Loucy (cell line): ENCODE measurements around the gene CLCC1.

Experiments used
- H2AFZ ChIP-seq: fragments of 200-600 bp; sonication (generic); 2 replicates; pipeline ENCODE4 v1.6.0; 2016; ENCODE audit warnings: antibody characterized with exemption, mild to moderate bottlenecking, low read length, moderate library complexity
- H3F3A ChIP-seq: fragments of 200-600 bp; 2 replicates; pipeline ENCODE4 v1.6.0; 2016; ENCODE audit warnings: antibody characterized with exemption, low read depth, mild to moderate bottlenecking
- H3K27me3 ChIP-seq: fragments of 200-600 bp; sonication (generic); 2 replicates; pipeline ENCODE4 v1.6.1; 2014; ENCODE audit warnings: low read length, mild to moderate bottlenecking; ENCODE audit not compliant: insufficient read depth, poor library complexity, severe bottlenecking
- H3K36me3 ChIP-seq: fragments of 200-600 bp; sonication (generic); 2 replicates; pipeline ENCODE4 v1.6.1; 2016; ENCODE audit warnings: low read length; ENCODE audit not compliant: insufficient read depth
- H3K4me1 ChIP-seq: fragments of 200-600 bp; sonication (generic); 2 replicates; pipeline ENCODE4 v1.5.1; 2014; ENCODE audit warnings: low read length, mild to moderate bottlenecking; ENCODE audit not compliant: insufficient read depth, poor library complexity, severe bottlenecking
- H3K4me2 ChIP-seq: fragments of 200-600 bp; sonication (generic); 2 replicates; pipeline ENCODE4 v1.6.0; 2014; ENCODE audit warnings: antibody characterized with exemption, low read length, low read depth, mild to moderate bottlenecking; ENCODE audit not compliant: poor library complexity, severe bottlenecking
- H3K4me3 ChIP-seq: fragments of 200-600 bp; sonication (generic); 2 replicates; pipeline ENCODE4 v1.5.1; 2014; ENCODE audit warnings: low read length, mild to moderate bottlenecking, mixed read lengths; ENCODE audit not compliant: poor library complexity, severe bottlenecking
- H3K79me2 ChIP-seq: fragments of 200-600 bp; sonication (generic); 2 replicates; pipeline ENCODE4 v1.6.1; 2014; ENCODE audit warnings: low read length; ENCODE audit not compliant: insufficient read depth
- H3K9ac ChIP-seq: fragments of 200-600 bp; sonication (generic); 2 replicates; pipeline ENCODE4 v1.6.0; 2014; ENCODE audit warnings: mild to moderate bottlenecking, low read depth, low read length, moderate library complexity; ENCODE audit not compliant: poor library complexity, severe bottlenecking
- H3K9me2 ChIP-seq: fragments of 200-600 bp; sonication (generic); replicated peaks from 2 replicates; pipeline ENCODE4 v1.6.1; 2016; ENCODE audit warnings: low read depth, low read length, mixed read lengths
- H3K9me3 ChIP-seq: fragments of 200-600 bp; sonication (generic); 2 replicates; pipeline ENCODE4 v1.6.1; 2014; ENCODE audit warnings: mild to moderate bottlenecking, antibody characterized with exemption, low read length, low read depth; ENCODE audit not compliant: insufficient read depth
- H4K20me1 ChIP-seq: fragments of 200-600 bp; sonication (generic); 2 replicates; pipeline ENCODE4 v1.6.0; 2014; ENCODE audit warnings: antibody characterized with exemption, low read length, mild to moderate bottlenecking; ENCODE audit not compliant: insufficient read depth, poor library complexity, severe bottlenecking
- EZH2phosphoT487 ChIP-seq: fragments of 200-600 bp; IDR thresholded peaks from 2 replicates; pipeline ENCODE4 v1.6.1; 2018; ENCODE audit warnings: antibody characterized with exemption, mild to moderate bottlenecking, moderate library complexity, borderline replicate concordance
- TF ChIP-seq, protein P1 (sequence below): fragments of 200-600 bp; sonication (generic); conservative IDR thresholded peaks from 2 replicates; pipeline ENCODE4 v1.5.1; 2014; ENCODE audit warnings: mild to moderate bottlenecking, antibody characterized with exemption, low read length

CLCC1 gene

DNA sequence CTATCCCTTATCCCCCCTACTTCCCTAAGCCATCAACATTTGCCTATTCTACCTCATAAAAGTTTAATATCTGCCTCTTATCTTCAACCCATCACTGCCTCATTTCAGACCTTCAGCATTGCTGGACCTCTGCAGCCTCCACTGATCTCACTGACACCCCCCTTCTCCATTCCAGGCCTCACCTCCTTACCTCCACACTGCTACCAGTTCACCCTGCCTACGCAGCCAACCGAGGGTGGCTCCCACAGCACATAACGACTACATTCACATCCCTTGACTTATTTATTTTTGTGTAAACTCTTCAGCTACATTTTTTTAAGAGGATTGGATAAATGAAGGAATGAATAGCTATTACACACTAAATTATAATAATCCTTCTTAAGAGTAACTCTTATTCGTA, 14.2 kb downstream of the CLCC1 start:
- H3K4me1 ChIP-seq, result no peaks in the 10 kb centered on the region
- H3K36me3 ChIP-seq, result no peaks in the 10 kb centered on the region
- H3K27me3 ChIP-seq, result peaks cover 27% of the 10 kb centered on the region
- no peak overlapping the region for H2AFZ ChIP-seq
- no peak overlapping the region for H3K4me3 ChIP-seq
- H4K20me1 ChIP-seq, result peaks cover 7% of the 10 kb centered on the region
- no peak for TF ChIP-seq EZH2phosphoT487
- TF ChIP-seq, protein P1, sequence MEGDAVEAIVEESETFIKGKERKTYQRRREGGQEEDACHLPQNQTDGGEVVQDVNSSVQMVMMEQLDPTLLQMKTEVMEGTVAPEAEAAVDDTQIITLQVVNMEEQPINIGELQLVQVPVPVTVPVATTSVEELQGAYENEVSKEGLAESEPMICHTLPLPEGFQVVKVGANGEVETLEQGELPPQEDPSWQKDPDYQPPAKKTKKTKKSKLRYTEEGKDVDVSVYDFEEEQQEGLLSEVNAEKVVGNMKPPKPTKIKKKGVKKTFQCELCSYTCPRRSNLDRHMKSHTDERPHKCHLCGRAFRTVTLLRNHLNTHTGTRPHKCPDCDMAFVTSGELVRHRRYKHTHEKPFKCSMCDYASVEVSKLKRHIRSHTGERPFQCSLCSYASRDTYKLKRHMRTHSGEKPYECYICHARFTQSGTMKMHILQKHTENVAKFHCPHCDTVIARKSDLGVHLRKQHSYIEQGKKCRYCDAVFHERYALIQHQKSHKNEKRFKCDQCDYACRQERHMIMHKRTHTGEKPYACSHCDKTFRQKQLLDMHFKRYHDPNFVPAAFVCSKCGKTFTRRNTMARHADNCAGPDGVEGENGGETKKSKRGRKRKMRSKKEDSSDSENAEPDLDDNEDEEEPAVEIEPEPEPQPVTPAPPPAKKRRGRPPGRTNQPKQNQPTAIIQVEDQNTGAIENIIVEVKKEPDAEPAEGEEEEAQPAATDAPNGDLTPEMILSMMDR, result no peak
- H3K4me2 ChIP-seq, result no peak overlapping the region
- no peaks in the 10 kb centered on the region for H3K79me2 ChIP-seq
- H3K9me3 ChIP-seq, result no peaks in the 10 kb centered on the region
- no peaks in the 10 kb centered on the region for H3K9me2 ChIP-seq
- no peak overlapping the region for H3K9ac ChIP-seq
- no peaks in the 10 kb centered on the region for H3F3A ChIP-seq

DNA sequence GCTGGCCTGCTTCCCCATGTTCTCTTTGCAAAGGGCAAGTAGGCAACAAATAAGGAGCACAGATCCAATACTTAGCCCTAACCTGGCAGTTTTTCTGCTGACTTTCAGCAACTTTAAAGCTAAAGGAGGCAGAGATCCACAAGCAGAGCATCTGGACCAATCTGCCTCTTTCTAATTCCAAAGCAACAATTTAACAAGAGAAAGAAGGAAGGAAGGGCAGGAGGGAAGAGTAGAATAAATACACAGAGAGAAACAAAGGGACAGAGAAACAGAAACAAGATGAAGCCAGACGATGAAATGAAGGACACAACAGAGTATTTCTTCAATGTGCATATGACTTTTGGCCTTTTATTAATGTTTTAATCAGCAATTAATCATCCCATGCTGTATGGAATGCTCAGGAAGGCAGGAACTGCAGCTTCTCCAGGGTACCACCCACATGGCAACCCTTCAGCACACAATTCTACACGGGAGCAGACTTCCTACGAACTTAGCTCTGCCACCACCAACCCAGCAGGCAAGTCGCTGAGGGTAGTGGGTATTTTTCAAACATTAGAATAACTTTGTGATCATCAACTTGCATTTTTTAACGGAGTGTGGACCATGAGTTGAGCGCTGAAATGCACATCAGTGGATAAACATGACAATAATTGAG, 15.3 kb downstream of the CLCC1 start:
- Histone ChIP-seq H3K4me3 (no peak overlapping the region), H3K9me3 (no peaks in the 10 kb centered on the region), H3K9ac (no peak overlapping the region), H3K9me2 (no peaks in the 10 kb centered on the region), H3K4me1 (no peaks in the 10 kb centered on the region), H4K20me1 (peaks cover 2% of the 10 kb centered on the region), H2AFZ (no peak overlapping the region), H3K4me2 (no peak overlapping the region), H3K79me2 (no peaks in the 10 kb centered on the region), H3K36me3 (no peaks in the 10 kb centered on the region), H3K27me3 (peaks cover 16% of the 10 kb centered on the region), H3F3A (no peaks in the 10 kb centered on the region)
- TF ChIP-seq, protein P1, result no peak
- TF ChIP-seq EZH2phosphoT487, result no peak

DNA sequence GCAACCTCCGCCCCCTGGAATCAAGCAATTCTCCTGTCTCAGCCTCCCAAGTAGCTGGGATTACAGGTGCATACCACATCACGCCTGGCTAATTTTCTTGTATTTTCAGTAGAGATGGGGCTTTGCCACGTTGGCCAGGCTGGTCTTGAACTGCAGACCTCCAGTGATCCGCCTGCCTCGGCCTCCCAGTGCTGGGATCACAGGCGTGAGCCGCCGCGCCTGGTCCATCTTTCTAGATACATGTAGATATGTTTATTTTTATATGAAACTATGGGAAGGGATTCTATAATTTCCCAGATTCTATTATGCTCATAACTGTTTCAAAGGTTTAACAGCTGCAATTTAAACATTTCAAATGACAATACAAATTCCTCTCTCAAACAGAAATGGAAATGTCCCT, 27.1 kb downstream of the CLCC1 start:
- no peaks in the 10 kb centered on the region for H4K20me1 ChIP-seq
- H3K36me3 ChIP-seq, result peaks cover 17% of the 10 kb centered on the region; the same call in 1 of the 2 replicates
- no peak overlapping the region for H3K9ac ChIP-seq
- TF ChIP-seq, protein P1, result no peak
- TF ChIP-seq EZH2phosphoT487, result no peak
- H3K4me1 ChIP-seq, result no peaks in the 10 kb centered on the region
- H3K9me3 ChIP-seq, result no peaks in the 10 kb centered on the region
- H3F3A ChIP-seq, result no peaks in the 10 kb centered on the region
- no peak overlapping the region for H3K4me3 ChIP-seq
- H3K4me2 ChIP-seq, result no peak overlapping the region
- no peak overlapping the region for H2AFZ ChIP-seq
- no peaks in the 10 kb centered on the region for H3K79me2 ChIP-seq
- no peaks in the 10 kb centered on the region for H3K9me2 ChIP-seq
- no peaks in the 10 kb centered on the region for H3K27me3 ChIP-seq
